IPS DF 6.9 (cell line): ENCODE measurements around the gene DLST.

Experiments used
- DNase-seq: peaks from one replicate; pipeline ENCODE4 v3.0.0-alpha.2; 2013; ENCODE audit warnings: low read depth, low spot score
- H3K27ac ChIP-seq: one replicate; pipeline ENCODE4 v1.5.1; 2013; ENCODE audit warnings: low read length, control low read depth
- H3K27me3 ChIP-seq: 2 replicates; pipeline ENCODE4 v1.6.1; 2013; ENCODE audit warnings: mild to moderate bottlenecking, low read length; ENCODE audit not compliant: control insufficient read depth, insufficient read depth
- H3K36me3 ChIP-seq: 2 replicates; pipeline ENCODE4 v1.6.1; 2013; ENCODE audit warnings: low read length; ENCODE audit not compliant: control insufficient read depth, insufficient read depth
- H3K4me1 ChIP-seq: 2 replicates; pipeline ENCODE4 v1.6.1; 2013; ENCODE audit warnings: low read length; ENCODE audit not compliant: control insufficient read depth, insufficient read depth
- H3K4me3 ChIP-seq: 2 replicates; pipeline ENCODE4 v1.5.1; 2013; ENCODE audit warnings: mild to moderate bottlenecking, low read length
- H3K9me3 ChIP-seq: 2 replicates; pipeline ENCODE4 v1.6.1; 2013; ENCODE audit warnings: low read length, inconsistent platforms; ENCODE audit not compliant: control insufficient read depth, insufficient read depth
- WGBS: extraction: QIAGEN DNeasy Blood & Tissue Kit; methylation state at CpG from one replicate; pipeline ENCODE4 v1.1.7; 2013; ENCODE audit warnings: mixed read lengths, missing lambda C conversion rate; ENCODE audit not compliant: insufficient read length, insufficient coverage; 5-methylcytosine and 5-hydroxymethylcytosine counted together

The DLST gene

GRCh38 chr14:74948228-74949175 lies 66.8 kb downstream of the DLST start:
- Histone ChIP-seq H3K4me1 (0 out of 2 replicates have a peak, but pooled peaks cover 3% of the 10 kb centered on the region), H3K36me3 (no peaks in the 10 kb centered on the region), H3K9me3 (no peaks in the 10 kb centered on the region), H3K4me3 (no peak overlapping the region), H3K27me3 (no peaks in the 10 kb centered on the region), H3K27ac (no peak overlapping the region)
- no CpG with 5 or more reads among the region's 23 CpGs for WGBS
- no peak for DNase-seq

GRCh38 chr14:74949191-74949601 lies 67.5 kb downstream of the DLST start:
- H3K9me3 ChIP-seq, result no peaks in the 10 kb centered on the region
- H3K4me1 ChIP-seq, result 0 out of 2 replicates have a peak, but pooled peaks cover 3% of the 10 kb centered on the region
- no peak overlapping the region for H3K27ac ChIP-seq
- no peak for DNase-seq
- no peak overlapping the region for H3K4me3 ChIP-seq
- H3K36me3 ChIP-seq, result no peaks in the 10 kb centered on the region
- H3K27me3 ChIP-seq, result no peaks in the 10 kb centered on the region
- WGBS, result no CpG with 5 or more reads among the region's 16 CpGs

- WGBS, result no CpG with 5 or more reads among the region's 17 CpGs
- no peak overlapping the region for H3K4me3 ChIP-seq
- H3K4me1 ChIP-seq, result peaks cover 5% of the 10 kb centered on the region; the same call in 1 of the 2 replicates
- H3K9me3 ChIP-seq, result no peaks in the 10 kb centered on the region
- H3K36me3 ChIP-seq, result no peaks in the 10 kb centered on the region
- no peak for DNase-seq
- H3K27ac ChIP-seq, result no peak overlapping the region
- no peaks in the 10 kb centered on the region for H3K27me3 ChIP-seq
Observed at GRCh38 chr14:74949859-74950573, 68.3 kb downstream of the DLST start.

- Histone ChIP-seq H3K27ac (no peak overlapping the region), H3K27me3 (no peaks in the 10 kb centered on the region; the same call in 1 of the 2 replicates), H3K4me1 (peaks cover 5% of the 10 kb centered on the region; the same call in 1 of the 2 replicates), H3K4me3 (no peak overlapping the region), H3K9me3 (no peaks in the 10 kb centered on the region), H3K36me3 (no peaks in the 10 kb centered on the region)
- no CpG with 5 or more reads among the region's 9 CpGs for WGBS
- no peak for DNase-seq
Observed at GRCh38 chr14:74950795-74951442, 69.2 kb downstream of the DLST start.

- Histone ChIP-seq H3K9me3 (no peaks in the 10 kb centered on the region), H3K4me1 (peaks cover 2% of the 10 kb centered on the region; the same call in 1 of the 2 replicates), H3K36me3 (no peaks in the 10 kb centered on the region), H3K27ac (no peak overlapping the region), H3K27me3 (no peaks in the 10 kb centered on the region; the same call in 1 of the 2 replicates), H3K4me3 (no peak overlapping the region)
- no CpG with 5 or more reads among the region's 15 CpGs for WGBS
- DNase-seq, result no peak
Observed at GRCh38 chr14:74951443-74952179, 69.9 kb downstream of the DLST start.

GRCh38 chr14:74952180-74952665 lies 70.5 kb downstream of the DLST start:
- WGBS, result no CpG with 5 or more reads among the region's 6 CpGs
- no peak overlapping the region for H3K4me3 ChIP-seq
- H3K4me1 ChIP-seq, result peaks cover 2% of the 10 kb centered on the region; the same call in 1 of the 2 replicates
- H3K36me3 ChIP-seq, result no peaks in the 10 kb centered on the region
- H3K27me3 ChIP-seq, result no peaks in the 10 kb centered on the region; the same call in 1 of the 2 replicates
- DNase-seq, result no peak
- no peak overlapping the region for H3K27ac ChIP-seq
- H3K9me3 ChIP-seq, result no peaks in the 10 kb centered on the region

GRCh38 chr14:74952697-74953484 lies 71.2 kb downstream of the DLST start:
- Histone ChIP-seq H3K27me3 (no peaks in the 10 kb centered on the region; the same call in 1 of the 2 replicates), H3K4me1 (peaks cover 2% of the 10 kb centered on the region; the same call in 1 of the 2 replicates), H3K36me3 (no peaks in the 10 kb centered on the region), H3K9me3 (no peaks in the 10 kb centered on the region), H3K27ac (no peak overlapping the region), H3K4me3 (no peak overlapping the region)
- DNase-seq, result no peak
- WGBS, result no CpG with 5 or more reads among the region's 18 CpGs
